Psoas muscle (tissue), 8 donors: ENCODE data around the gene THRB. TPM values are rescaled to one million over a fixed set of nuclear protein-coding genes. Genes with fewer than 3 reads are reported as not detected.
"Not testable (repeated sequence)": the region's sequence is repeated elsewhere in the genome, so short reads cannot be mapped to it uniquely, and the experiment has no call there.

ENCODE experiments used
- ATAC-seq, 4 donors: fragments of 200-7000 bp; cut with Tn5 transposase; one replicate each; pipeline ENCODE4 v1.9.1; 2020; ENCODE audit warnings: moderate library complexity in 3 of 4, mild to moderate bottlenecking in 2 of 4
- DNase-seq, 2 donors: peaks; one replicate each; pipeline ENCODE4 v3.0.0-alpha.2; 2020
- H3K27ac ChIP-seq: fragments of 200-600 bp; one replicate; pipeline ENCODE4 v1.8.0; 2022
- H3K27me3 ChIP-seq, 3 donors: fragments of 200-600 bp in 1 of 3; one replicate each; pipeline versions ENCODE4 v1.6.1 to v1.8.0; 2013 to 2022; ENCODE audit warnings: low read length in 2 of 3, mild to moderate bottlenecking in 2 of 3, moderate library complexity in 1 of 3; ENCODE audit not compliant: insufficient read depth in 3 of 3
- H3K36me3 ChIP-seq, 2 donors: fragments of 200-600 bp in 1 of 2; one replicate each; pipeline versions ENCODE4 v1.6.1 to v1.8.0; 2013 to 2022; ENCODE audit warnings: low read depth in 1 of 2, mild to moderate bottlenecking in 1 of 2, moderate library complexity in 1 of 2; ENCODE audit not compliant: insufficient read depth in 1 of 2
- H3K4me1 ChIP-seq: fragments of 200-600 bp; one replicate; pipeline ENCODE4 v1.8.0; 2022
- H3K4me3 ChIP-seq: fragments of 200-600 bp; one replicate; pipeline ENCODE4 v1.8.0; 2022; ENCODE audit warnings: mild to moderate bottlenecking
- H3K9me3 ChIP-seq: fragments of 200-600 bp; one replicate; pipeline ENCODE4 v1.8.0; 2022
- WGBS, 3 donors: extraction: QIAGEN DNeasy Blood & Tissue Kit; methylation state at CpG; one replicate each; pipeline versions ENCODE4 v1.1.6 to v1.1.7; 2013; 5-methylcytosine and 5-hydroxymethylcytosine counted together
- intact Hi-C, 2 donors: fragments of 100-400 bp; cut with DNase I; formaldehyde crosslinking; loops; one replicate each; pipeline versions ENCODE4 v1.11.0 to v1.14.2; 2022
- polyA plus RNA-seq, 3 donors: library from polyadenylated mRNA; stranded (reverse); fragments of 200-250 nt; gene quantifications; one replicate each; pipeline ENCODE4 v1.2.3, GENCODE V29; 2013
- total RNA-seq, 4 donors: library from RNA; stranded (reverse); fragmentation: NEBNext Ultra II Directional in 2 of 4; extraction: Animal tissue kit (Norgen Biotek cat#: 25700) in 2 of 4; gene quantifications; one replicate each; pipeline versions ENCODE4 v1.2.1 to v1.2.4, GENCODE V29; 2021 to 2023
- TF ChIP-seq, protein P1 (sequence below): fragments of 200-600 bp; IDR thresholded peaks from one replicate; pipeline ENCODE4 v1.8.0; 2022; ENCODE audit warnings: antibody characterized with exemption
- donor health status: healthy with polysubstance abuse.
- donor health status: DM: no; HTN: no; CAD: no; lungs with moderate emphysema.
- donor health status: Bipolar disorder and iron deficiency.
- donor health status: healthy.
- donor health status: DM: yes; HTN: yes; CAD: no.
- donor health status: DM: no; HTN: no; CAD: no.
- donor health status: DM: no; HTN: no; CAD: no.
- donor health status: DM: yes; HTN: yes; CAD: no.

THRB gene
- total and polyA plus RNA-seq, 7 donors = 11.5 to 38.6 (median 31.4) TPM

DNA sequence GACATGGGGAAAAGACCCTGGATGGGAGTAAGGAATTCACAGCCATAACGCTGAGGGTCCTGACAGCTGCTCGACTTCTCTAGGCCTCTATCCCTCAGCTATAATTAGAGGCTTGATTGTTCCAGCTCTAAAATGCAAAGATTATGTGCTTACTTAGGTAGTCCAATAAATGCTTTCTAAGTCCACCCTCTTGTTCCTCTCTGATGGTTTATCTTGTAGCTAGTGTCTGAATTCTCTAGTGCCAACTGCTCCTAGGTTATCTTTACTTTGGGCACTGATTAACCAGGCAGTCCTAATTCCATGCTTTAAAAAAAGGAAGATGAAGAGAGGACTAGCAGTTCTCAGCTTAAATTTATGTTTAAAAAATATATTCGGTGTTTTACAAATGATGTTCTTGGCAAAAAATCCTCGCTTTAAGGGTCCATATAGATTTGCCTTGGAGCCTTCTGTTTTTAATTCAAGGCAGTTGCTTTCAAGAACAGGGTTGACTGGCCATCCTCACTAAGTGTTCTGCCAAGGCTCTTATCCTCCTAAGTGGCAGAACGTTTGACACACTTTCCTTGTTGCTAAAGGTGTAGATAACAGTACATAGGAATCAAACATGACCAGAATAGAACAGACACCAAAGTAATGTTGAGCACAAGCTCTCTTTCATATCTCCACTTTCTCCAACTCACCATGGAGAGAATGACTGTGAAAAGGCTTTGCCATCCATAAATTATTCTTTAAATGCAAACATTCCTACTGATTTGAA lies 60.6 kb downstream of the THRB start:
- peak in 3 of 4 donors; percentile 15 to 82 (median 70) for ATAC-seq
- intact Hi-C loops = no loop called here
- DNase-seq = no peak

DNA sequence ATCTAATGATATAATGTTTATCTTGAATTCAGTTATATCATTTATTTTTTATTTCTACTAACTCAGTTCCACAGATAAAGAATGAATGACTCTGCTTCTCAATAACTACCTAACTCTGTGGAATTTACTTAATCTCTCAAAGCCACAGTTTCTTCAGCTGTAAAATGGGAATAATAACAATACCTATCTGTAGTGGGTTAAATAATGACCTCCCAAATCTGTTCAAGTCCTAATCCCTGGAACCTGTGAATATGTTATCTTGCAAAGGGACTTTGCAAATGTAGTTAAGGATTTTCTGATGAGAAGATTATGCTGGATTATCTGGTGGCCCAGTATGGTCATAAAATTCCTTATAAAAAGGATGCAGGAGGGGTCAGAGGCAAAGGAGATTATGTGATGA lies 61.7 kb downstream of the THRB start:
- intact Hi-C loops = no loop called here
- H3K27ac ChIP-seq = no peak overlapping the region
- no peak overlapping the region for H3K4me3 ChIP-seq
- H3K36me3 ChIP-seq = no peaks in the 10 kb centered on the region
- DNase-seq = no peak
- no peaks in the 10 kb centered on the region for H3K9me3 ChIP-seq
- no peaks in the 10 kb centered on the region for H3K27me3 ChIP-seq
- ATAC-seq = no peak
- TF ChIP-seq, protein P1, sequence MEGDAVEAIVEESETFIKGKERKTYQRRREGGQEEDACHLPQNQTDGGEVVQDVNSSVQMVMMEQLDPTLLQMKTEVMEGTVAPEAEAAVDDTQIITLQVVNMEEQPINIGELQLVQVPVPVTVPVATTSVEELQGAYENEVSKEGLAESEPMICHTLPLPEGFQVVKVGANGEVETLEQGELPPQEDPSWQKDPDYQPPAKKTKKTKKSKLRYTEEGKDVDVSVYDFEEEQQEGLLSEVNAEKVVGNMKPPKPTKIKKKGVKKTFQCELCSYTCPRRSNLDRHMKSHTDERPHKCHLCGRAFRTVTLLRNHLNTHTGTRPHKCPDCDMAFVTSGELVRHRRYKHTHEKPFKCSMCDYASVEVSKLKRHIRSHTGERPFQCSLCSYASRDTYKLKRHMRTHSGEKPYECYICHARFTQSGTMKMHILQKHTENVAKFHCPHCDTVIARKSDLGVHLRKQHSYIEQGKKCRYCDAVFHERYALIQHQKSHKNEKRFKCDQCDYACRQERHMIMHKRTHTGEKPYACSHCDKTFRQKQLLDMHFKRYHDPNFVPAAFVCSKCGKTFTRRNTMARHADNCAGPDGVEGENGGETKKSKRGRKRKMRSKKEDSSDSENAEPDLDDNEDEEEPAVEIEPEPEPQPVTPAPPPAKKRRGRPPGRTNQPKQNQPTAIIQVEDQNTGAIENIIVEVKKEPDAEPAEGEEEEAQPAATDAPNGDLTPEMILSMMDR = no peak
- H3K4me1 ChIP-seq = peaks cover 35% of the 10 kb centered on the region

More for the DNA sequence above, 60.6 kb downstream of the THRB start:
- whole genome bisulfite sequencing, 3 donors = 55 to 60% (median 59%) methylated on average over 5 of the region's 5 CpGs
- Histone ChIP-seq H3K27me3 (no peaks in the 10 kb centered on the region), H3K9me3 (no peaks in the 10 kb centered on the region), H3K4me3 (no peak overlapping the region), H3K4me1 (peaks cover 30% of the 10 kb centered on the region), H3K27ac (no peak overlapping the region), H3K36me3 (no peaks in the 10 kb centered on the region)
- TF ChIP-seq, protein P1 = no peak

DNA sequence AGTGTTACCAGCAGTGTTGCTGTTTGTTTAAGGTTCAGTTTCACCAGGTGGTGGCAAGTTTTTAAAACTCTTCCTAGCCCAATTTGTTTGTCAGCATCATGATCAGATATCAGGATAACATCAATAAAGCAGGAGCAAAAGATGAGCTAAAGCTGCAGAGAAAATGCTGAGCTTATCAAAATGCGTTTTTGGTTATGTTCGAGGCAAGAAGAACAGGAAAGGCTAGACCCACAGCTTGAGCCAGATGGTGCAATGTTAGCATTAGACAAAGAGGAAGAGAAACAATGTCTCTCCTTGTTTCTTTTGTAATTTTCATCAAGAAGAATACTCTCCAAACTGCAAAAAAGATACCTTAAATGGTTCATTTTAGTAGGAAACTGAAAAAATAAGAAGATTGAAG lies 66.2 kb downstream of the THRB start:
- 75 to 84% (median 84%) methylated on average over 2 of the region's 2 CpGs for WGBS, 3 donors
- no peak for ATAC-seq

DNA sequence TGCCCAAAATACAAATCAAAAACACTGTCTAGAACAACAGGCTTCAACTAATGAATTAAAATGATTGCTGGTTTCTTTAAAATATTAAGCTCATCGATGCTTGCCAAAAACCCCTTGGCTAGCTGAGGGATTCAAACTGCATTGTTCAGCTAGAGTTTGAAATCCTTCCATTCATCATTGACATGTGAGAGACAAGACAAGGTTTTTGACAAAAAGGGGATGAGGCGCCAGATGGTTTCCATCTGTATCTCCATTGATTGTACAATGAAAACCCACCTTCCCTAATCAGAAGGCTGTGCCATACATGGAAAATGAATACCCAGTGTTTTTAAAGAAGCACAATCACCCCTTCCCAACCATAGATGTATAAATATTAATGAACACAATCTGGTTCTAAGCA lies 67.8 kb downstream of the THRB start:
- 77 to 85% (median 81%) methylated on average over 2 of the region's 2 CpGs for WGBS, 3 donors
- H3K9me3 ChIP-seq = no peaks in the 10 kb centered on the region
- intact Hi-C loops = no loop called here
- H3K4me3 ChIP-seq = no peak overlapping the region
- H3K27ac ChIP-seq = no peak overlapping the region
- ATAC-seq (no peak), DNase-seq (no peak)
- TF ChIP-seq, protein P1 = no peak
- peaks cover 17% of the 10 kb centered on the region for H3K4me1 ChIP-seq
- H3K27me3 ChIP-seq = no peaks in the 10 kb centered on the region
- no peaks in the 10 kb centered on the region for H3K36me3 ChIP-seq

More for the DNA sequence above, 66.2 kb downstream of the THRB start:
- Histone ChIP-seq H3K4me3 (no peak overlapping the region), H3K4me1 (peaks cover 17% of the 10 kb centered on the region), H3K9me3 (no peaks in the 10 kb centered on the region), H3K27ac (no peak overlapping the region), H3K36me3 (no peaks in the 10 kb centered on the region), H3K27me3 (no peaks in the 10 kb centered on the region)
- DNase-seq = no peak
- TF ChIP-seq, protein P1 = no peak
- intact Hi-C loops = no loop called here

DNA sequence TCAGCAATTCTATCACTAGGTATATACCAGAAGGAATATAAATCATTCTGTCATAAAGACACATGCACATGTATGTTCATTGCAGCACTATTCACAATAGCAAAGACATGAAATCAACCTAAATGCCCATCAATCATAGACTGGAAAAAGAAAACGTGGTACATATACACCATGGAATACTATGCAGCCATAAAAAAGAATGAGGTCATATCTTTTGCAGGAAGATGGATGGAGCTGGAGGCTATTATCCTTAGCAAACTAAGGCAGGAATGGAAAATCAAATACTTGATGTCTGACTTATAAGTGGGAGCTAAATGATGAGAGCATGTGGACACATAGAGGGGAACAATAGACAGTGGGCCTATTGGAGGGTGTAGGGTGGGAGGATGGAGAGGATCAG lies 73.8 kb downstream of the THRB start:
- WGBS, 3 donors = 78 to 85% (median 79%) methylated on average over 1 of the region's 1 CpG
- intact Hi-C loops = not testable (repeated sequence)

More for the DNA sequence above, 73.8 kb downstream of the THRB start:
- ATAC-seq, H3K4me3 ChIP-seq, H3K27ac ChIP-seq, H3K9me3 ChIP-seq, DNase-seq, H3K27me3 ChIP-seq, H3K36me3 ChIP-seq: not testable (repeated sequence)
- H3K4me1 ChIP-seq = peaks cover 20% of the 10 kb centered on the region
